Gastrocnemius medialis (tissue), 4 donors: ENCODE results near the gene VASH1. TPM values are rescaled to one million over a fixed set of nuclear protein-coding genes. Genes with fewer than 3 reads are reported as not detected.

Experiments
- ATAC-seq, 2 donors: fragments of 150-250 bp; one replicate each; pipeline ENCODE4 v1.9.1; 2016
- DNase-seq, 2 donors: peaks; one replicate each; pipeline ENCODE4 v3.0.0-alpha.2; 2019
- H3K27ac ChIP-seq, 4 donors: fragments of 200-600 bp; sonication (generic); 1 replicate in 1 of 4; 2 replicates in 3 of 4; pipeline ENCODE4 v1.5.1; 2016 to 2018; ENCODE audit warnings: mild to moderate bottlenecking in 2 of 4, moderate library complexity in 1 of 4
- H3K27me3 ChIP-seq, 3 donors: fragments of 200-600 bp; sonication (generic) in 2 of 3; 1 replicate in 1 of 3; 2 replicates in 2 of 3; pipeline versions ENCODE4 v1.5.1 to v1.6.0; 2016 to 2019; ENCODE audit warnings: mild to moderate bottlenecking in 1 of 3, moderate library complexity in 1 of 3
- H3K36me3 ChIP-seq, 2 donors: fragments of 200-600 bp; sonication (generic) in 1 of 2; one replicate each; pipeline ENCODE4 v1.5.1; 2017 to 2018
- H3K4me1 ChIP-seq, 2 donors: fragments of 200-600 bp; sonication (generic) in 1 of 2; one replicate each; pipeline ENCODE4 v1.5.1; 2016 to 2017; ENCODE audit warnings: mild to moderate bottlenecking in 2 of 2
- H3K4me3 ChIP-seq, 4 donors: fragments of 200-600 bp; sonication (generic) in 3 of 4; 1 replicate in 1 of 4; 2 replicates in 3 of 4; pipeline ENCODE4 v1.5.1; 2016 to 2019; ENCODE audit warnings: mild to moderate bottlenecking in 2 of 4
- H3K9me3 ChIP-seq, 3 donors: fragments of 200-600 bp; sonication (generic) in 2 of 3; 1 replicate in 1 of 3; 2 replicates in 2 of 3; pipeline ENCODE4 v1.5.1; 2016 to 2019
- POLR2A ChIP-seq, 2 donors: fragments of 450-650 bp; IDR thresholded peaks; one replicate each; pipeline ENCODE4 v1.6.1; 2017; ENCODE audit warnings: antibody characterized with exemption in 2 of 2, mild to moderate bottlenecking in 2 of 2, moderate library complexity in 2 of 2
- in situ Hi-C, 4 donors: fragments of 200-750 bp; cut with MboI; loops; one replicate each; pipeline versions ENCODE4 v1.15.0 to v1.8.0; 2017; ENCODE audit warnings: low sequenced_read_pairs in 4 of 4
- intact Hi-C: fragments of 100-400 bp; cut with DNase I; formaldehyde crosslinking; loops from one replicate; pipeline ENCODE4 v1.15.1; 2023; ENCODE audit warnings: low total_unique reads
- total RNA-seq, 4 donors: library from RNA; depleted of rRNA; stranded (reverse); fragments of >200 nt; gene quantifications; one replicate each; pipeline versions ENCODE4 v1.1.0 to v1.2.3, GENCODE V29; 2016
- TF ChIP-seq, protein P1 (sequence below), 5 experiments: fragments of 450-650 bp in 3 of 5; fragments of 200-600 bp in 2 of 5; sonication (generic) in 2 of 5; IDR thresholded peaks in 4 of 5; conservative IDR thresholded peaks in 1 of 5; 1 replicate in 4 of 5; 2 replicates in 1 of 5; pipeline ENCODE4 v1.5.1; 2016 to 2019; ENCODE audit warnings: antibody characterized with exemption in 5 of 5, mild to moderate bottlenecking in 3 of 5, moderate library complexity in 3 of 5

The VASH1 gene
- total RNA-seq, 4 donors from 2014 or later: 0.56 to 6.1 (median 1.2) TPM

DNA sequence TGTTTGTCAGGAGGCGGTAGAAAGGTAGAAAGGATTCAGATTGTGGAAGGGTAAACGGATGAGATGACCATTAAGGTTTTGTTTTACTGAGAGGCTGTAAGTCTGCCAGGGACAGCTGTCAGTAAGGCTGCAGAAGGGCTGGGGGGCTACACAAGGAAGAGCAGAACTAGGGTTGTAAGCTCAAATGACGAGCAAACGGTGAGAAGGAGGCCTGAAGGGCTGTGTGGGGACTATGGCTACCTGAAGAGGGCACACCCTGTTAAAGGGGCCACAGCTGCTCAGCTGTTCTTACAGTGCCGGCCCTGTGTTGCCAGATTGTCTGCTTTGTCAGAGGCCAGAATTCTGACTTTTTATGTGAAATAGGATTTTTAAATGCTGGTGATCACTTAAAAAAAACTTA, 19.1 kb downstream of the VASH1 start:
- intact Hi-C loops (no loop called here), in situ Hi-C loops (loop anchor here in 3 of 4 donors (5.0 to 10.0 kb wide), 2 partner anchors 66 to 68 kb away; no protein-coding TSS in a partner anchor)
- TF ChIP-seq, protein P1, sequence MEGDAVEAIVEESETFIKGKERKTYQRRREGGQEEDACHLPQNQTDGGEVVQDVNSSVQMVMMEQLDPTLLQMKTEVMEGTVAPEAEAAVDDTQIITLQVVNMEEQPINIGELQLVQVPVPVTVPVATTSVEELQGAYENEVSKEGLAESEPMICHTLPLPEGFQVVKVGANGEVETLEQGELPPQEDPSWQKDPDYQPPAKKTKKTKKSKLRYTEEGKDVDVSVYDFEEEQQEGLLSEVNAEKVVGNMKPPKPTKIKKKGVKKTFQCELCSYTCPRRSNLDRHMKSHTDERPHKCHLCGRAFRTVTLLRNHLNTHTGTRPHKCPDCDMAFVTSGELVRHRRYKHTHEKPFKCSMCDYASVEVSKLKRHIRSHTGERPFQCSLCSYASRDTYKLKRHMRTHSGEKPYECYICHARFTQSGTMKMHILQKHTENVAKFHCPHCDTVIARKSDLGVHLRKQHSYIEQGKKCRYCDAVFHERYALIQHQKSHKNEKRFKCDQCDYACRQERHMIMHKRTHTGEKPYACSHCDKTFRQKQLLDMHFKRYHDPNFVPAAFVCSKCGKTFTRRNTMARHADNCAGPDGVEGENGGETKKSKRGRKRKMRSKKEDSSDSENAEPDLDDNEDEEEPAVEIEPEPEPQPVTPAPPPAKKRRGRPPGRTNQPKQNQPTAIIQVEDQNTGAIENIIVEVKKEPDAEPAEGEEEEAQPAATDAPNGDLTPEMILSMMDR (IDR thresholded peaks at IDR 0.05 in 4 of 5, conservative IDR thresholded peaks at IDR 0.05 in 1 of 5): no peak
- no peak for TF ChIP-seq POLR2A (IDR thresholded peaks at IDR 0.05)
- no peaks in the 10 kb centered on the region for H3K27me3 ChIP-seq
- peak overlapping the region in 2 of 4 donors; percentile 43 to 47 for H3K27ac ChIP-seq
- H3K4me3 ChIP-seq: no peak overlapping the region
- peaks cover 0 to 8% of the 10 kb centered on the region in 2 donors for H3K36me3 ChIP-seq
- H3K9me3 ChIP-seq: no peaks in the 10 kb centered on the region
- ATAC-seq: no peak
- H3K4me1 ChIP-seq: peaks cover 6 to 15% of the 10 kb centered on the region in 2 donors
- DNase-seq: no peak

DNA sequence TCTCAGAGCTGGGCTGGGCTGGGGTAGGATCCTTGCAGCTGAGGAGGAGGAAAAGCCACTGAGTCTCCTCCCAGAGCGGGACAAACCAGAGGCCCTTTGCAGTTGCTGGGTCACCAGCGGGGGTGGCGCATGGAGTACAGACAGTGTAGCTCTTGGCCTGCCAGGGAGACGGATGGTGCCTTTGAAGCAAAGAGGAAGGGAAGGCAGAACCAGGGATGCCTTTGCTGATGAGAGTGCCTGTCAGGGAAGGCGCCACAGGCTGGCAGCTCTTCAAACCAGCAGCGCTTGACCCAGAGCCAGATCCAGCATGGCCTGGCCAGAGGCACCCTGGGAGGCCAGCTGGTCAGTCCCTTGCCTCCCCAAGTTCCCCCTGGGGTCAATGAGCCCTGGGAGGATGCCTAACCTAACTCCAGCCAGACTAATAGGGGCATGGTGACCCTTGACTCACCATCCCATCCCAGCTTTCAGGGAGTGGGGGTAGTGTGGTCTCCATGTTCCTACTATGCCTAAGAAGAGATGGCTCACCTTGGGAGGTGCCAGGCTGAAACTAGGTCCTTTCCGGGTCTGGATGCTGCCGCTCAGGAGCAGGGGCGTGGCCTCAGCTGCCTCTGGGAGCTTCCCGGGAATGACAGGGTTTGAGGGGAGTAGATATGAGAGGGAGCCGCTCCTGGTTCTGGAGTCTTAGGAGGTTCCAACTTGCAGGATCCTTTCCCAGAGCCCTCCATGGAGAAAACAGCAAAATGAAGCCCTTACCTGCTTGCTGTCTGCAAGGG, 19.8 kb downstream of the VASH1 start:
- H3K27ac ChIP-seq: peak overlapping the region in 2 of 4 donors; percentile 43 to 47
- peaks cover 0 to 8% of the 10 kb centered on the region in 2 donors for H3K36me3 ChIP-seq
- ATAC-seq: no peak
- H3K4me1 ChIP-seq: peaks cover 6 to 15% of the 10 kb centered on the region in 2 donors
- no peaks in the 10 kb centered on the region for H3K27me3 ChIP-seq
- H3K9me3 ChIP-seq: no peaks in the 10 kb centered on the region
- in situ Hi-C loops (loop anchor here in 3 of 4 donors (5.0 to 10.0 kb wide), 2 partner anchors 66 to 69 kb away; no protein-coding TSS in a partner anchor), intact Hi-C loops (no loop called here)
- TF ChIP-seq, protein P1 (IDR thresholded peaks at IDR 0.05 in 4 of 5, conservative IDR thresholded peaks at IDR 0.05 in 1 of 5): no peak
- TF ChIP-seq POLR2A (IDR thresholded peaks at IDR 0.05): no peak
- DNase-seq: no peak
- no peak overlapping the region for H3K4me3 ChIP-seq

- H3K36me3 ChIP-seq: peaks cover 0 to 11% of the 10 kb centered on the region in 2 donors
- intact Hi-C loops: no loop called here
Measured at GRCh38 chr14:76781648-76782051, 20.4 kb downstream of the VASH1 start.

DNA sequence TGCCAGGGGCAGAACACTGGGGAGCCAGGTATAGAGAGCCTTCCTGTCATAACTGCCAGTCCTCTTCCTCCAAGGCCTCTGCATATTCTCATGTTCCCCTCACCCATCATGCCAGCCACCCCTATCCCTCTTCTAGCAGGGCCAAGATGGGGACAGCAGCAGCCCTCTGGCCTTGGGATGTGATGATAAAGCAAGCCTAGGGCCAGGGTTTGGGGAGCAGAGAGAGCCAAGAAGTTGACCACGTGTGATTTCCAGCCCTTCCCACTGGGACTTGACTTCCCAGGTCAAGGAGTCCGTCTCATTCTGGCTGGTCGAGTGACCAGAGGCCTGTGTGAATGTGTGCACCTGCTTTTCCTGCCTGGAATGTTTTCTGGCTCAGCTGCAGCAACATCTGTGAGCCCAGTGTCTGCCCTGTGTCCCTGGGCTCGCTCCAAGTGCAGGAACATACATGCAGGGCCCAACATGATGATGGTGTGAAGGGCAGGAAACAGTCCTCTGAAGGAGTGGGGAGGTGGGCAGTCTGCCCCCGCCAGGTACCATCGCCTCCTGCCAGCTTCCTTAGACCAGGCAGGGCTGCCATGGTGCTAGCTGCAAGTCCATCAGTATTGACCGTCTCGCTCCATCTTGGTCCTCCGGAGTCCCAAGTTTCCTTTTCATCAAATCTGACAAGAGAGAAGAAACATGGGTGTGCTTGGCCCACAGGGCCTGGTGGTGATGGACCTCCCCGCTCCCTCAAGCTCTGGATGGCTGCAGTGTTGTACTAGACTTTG, 21.0 kb downstream of the VASH1 start:
- TF ChIP-seq, protein P1 (IDR thresholded peaks at IDR 0.05 in 4 of 5, conservative IDR thresholded peaks at IDR 0.05 in 1 of 5): no peak
- no peak for TF ChIP-seq POLR2A (IDR thresholded peaks at IDR 0.05)
- H3K4me3 ChIP-seq: no peak overlapping the region
- peak overlapping the region; percentile 26 to 54 (median 45) for H3K27ac ChIP-seq
- peaks cover 6 to 15% of the 10 kb centered on the region in 2 donors for H3K4me1 ChIP-seq
- DNase-seq (no peak), ATAC-seq (no peak)
- no peaks in the 10 kb centered on the region for H3K9me3 ChIP-seq
- H3K27me3 ChIP-seq: no peaks in the 10 kb centered on the region
- H3K36me3 ChIP-seq: peaks cover 0 to 16% of the 10 kb centered on the region in 2 donors
- in situ Hi-C loops: loop anchor here in 3 of 4 donors (5.0 to 10.0 kb wide), 2 partner anchors 67 to 70 kb away; no protein-coding TSS in a partner anchor
- intact Hi-C loops: no loop called here

More at GRCh38 chr14:76781648-76782051, 20.4 kb downstream of the VASH1 start:
- Histone ChIP-seq H3K9me3 (no peaks in the 10 kb centered on the region), H3K27ac (peak overlapping the region in 3 of 4 donors; percentile 43 to 54 (median 47)), H3K27me3 (no peaks in the 10 kb centered on the region), H3K4me3 (no peak overlapping the region), H3K4me1 (peaks cover 6 to 15% of the 10 kb centered on the region in 2 donors)
- DNase-seq (no peak), ATAC-seq (no peak)
- TF ChIP-seq, protein P1 (IDR thresholded peaks at IDR 0.05 in 4 of 5, conservative IDR thresholded peaks at IDR 0.05 in 1 of 5): no peak
- TF ChIP-seq POLR2A (IDR thresholded peaks at IDR 0.05): no peak
- in situ Hi-C loops: loop anchor here in 3 of 4 donors (5.0 to 10.0 kb wide), 2 partner anchors 67 to 69 kb away; no protein-coding TSS in a partner anchor
